H9 (cell line): Measurements from ENCODE around the gene PTPRN2. TPM values are rescaled to one million over a fixed set of nuclear protein-coding genes. Genes with fewer than 3 reads are reported as not detected.

Source experiments
- DNase-seq: peaks from one replicate; pipeline ENCODE4 v3.0.0-alpha.2; 2017
- H2AFZ ChIP-seq: one replicate; pipeline ENCODE4 v1.6.1; 2013; ENCODE audit warnings: mild to moderate bottlenecking, low read length, control low read depth, moderate library complexity
- H2AK5ac ChIP-seq: 2 replicates; pipeline ENCODE4 v1.6.1; 2013; ENCODE audit warnings: low read length, control low read depth, mixed read lengths; ENCODE audit not compliant: insufficient read length
- H2BK120ac ChIP-seq: one replicate; pipeline ENCODE4 v1.6.1; 2013; ENCODE audit warnings: low read depth, mild to moderate bottlenecking, low read length, control low read depth, inconsistent platforms; ENCODE audit not compliant: poor library complexity, severe bottlenecking
- H2BK12ac ChIP-seq: 2 replicates; pipeline ENCODE4 v1.6.1; 2013; ENCODE audit warnings: low read length, control low read depth, mixed read lengths, low read depth; ENCODE audit not compliant: insufficient read length
- H2BK15ac ChIP-seq: 2 replicates; pipeline ENCODE4 v1.6.1; 2013; ENCODE audit warnings: low read depth, low read length, control low read depth
- H2BK20ac ChIP-seq: one replicate; pipeline ENCODE4 v1.6.1; 2013; ENCODE audit warnings: low read depth, mild to moderate bottlenecking, low read length, control low read depth, inconsistent platforms; ENCODE audit not compliant: poor library complexity, severe bottlenecking
- H2BK5ac ChIP-seq: 2 replicates; pipeline ENCODE4 v1.6.1; 2013; ENCODE audit warnings: low read length, control low read depth, mixed read lengths; ENCODE audit not compliant: insufficient read length
- H3K14ac ChIP-seq: 2 replicates; pipeline ENCODE4 v1.6.1; 2013; ENCODE audit warnings: low read length, control low read depth; ENCODE audit not compliant: insufficient read depth
- H3K18ac ChIP-seq: 2 replicates; pipeline ENCODE4 v1.6.1; 2013; ENCODE audit warnings: low read depth, mild to moderate bottlenecking, mixed read lengths, low read length, control low read depth; ENCODE audit not compliant: insufficient read length
- H3K23ac ChIP-seq: 2 replicates; pipeline ENCODE4 v1.6.1; 2013; ENCODE audit warnings: low read length, control low read depth, mixed read lengths, low read depth; ENCODE audit not compliant: insufficient read length
- H3K23me2 ChIP-seq: 2 replicates; pipeline ENCODE4 v1.6.1; 2013; ENCODE audit warnings: low read depth, mild to moderate bottlenecking, mixed read lengths, low read length, control low read depth; ENCODE audit not compliant: insufficient read length, poor library complexity, severe bottlenecking
- H3K27ac ChIP-seq: 2 replicates; pipeline ENCODE4 v1.5.1; 2013; ENCODE audit warnings: low read length, control low read depth, mixed read lengths, low read depth; ENCODE audit not compliant: insufficient read length
- H3K27me3 ChIP-seq: 2 replicates; pipeline ENCODE4 v1.6.1; 2013; ENCODE audit warnings: low read length, control low read depth, inconsistent platforms; ENCODE audit not compliant: insufficient read depth
- H3K4ac ChIP-seq: 2 replicates; pipeline ENCODE4 v1.6.1; 2013; ENCODE audit warnings: low read depth, mild to moderate bottlenecking, control low read depth, inconsistent platforms, low read length, moderate library complexity
- H3K4me1 ChIP-seq: 2 replicates; pipeline ENCODE4 v1.6.1; 2013; ENCODE audit warnings: low read length, control low read depth, inconsistent platforms; ENCODE audit not compliant: insufficient read depth
- H3K4me2 ChIP-seq: 2 replicates; pipeline ENCODE4 v1.6.1; 2013; ENCODE audit warnings: low read length, control low read depth, mixed read lengths; ENCODE audit not compliant: insufficient read length, insufficient read depth
- H3K56ac ChIP-seq: 2 replicates; pipeline ENCODE4 v1.6.1; 2013; ENCODE audit warnings: low read depth, mild to moderate bottlenecking, mixed read lengths, low read length, control low read depth; ENCODE audit not compliant: insufficient read length
- H3K79me1 ChIP-seq: 2 replicates; pipeline ENCODE4 v1.6.1; 2013; ENCODE audit warnings: low read depth, mild to moderate bottlenecking, moderate library complexity, low read length, control low read depth, inconsistent platforms; ENCODE audit not compliant: insufficient read depth, poor library complexity, severe bottlenecking
- H3K79me2 ChIP-seq: 2 replicates; pipeline ENCODE4 v1.6.1; 2013; ENCODE audit warnings: low read length, control low read depth, inconsistent platforms; ENCODE audit not compliant: insufficient read depth
- H3K9ac ChIP-seq: 2 replicates; pipeline ENCODE4 v1.6.1; 2013; ENCODE audit warnings: low read length, control low read depth, mixed read lengths; ENCODE audit not compliant: insufficient read length; ENCODE audit errors: extremely low read depth
- H3K9me3 ChIP-seq: one replicate; pipeline ENCODE4 v1.6.1; 2013; ENCODE audit warnings: low read depth, low read length, inconsistent platforms; ENCODE audit not compliant: control insufficient read depth
- H3T11ph ChIP-seq: one replicate; pipeline ENCODE4 v1.6.1; 2013; ENCODE audit warnings: mild to moderate bottlenecking, low read length, control low read depth, inconsistent platforms
- H4K20me1 ChIP-seq: one replicate; pipeline ENCODE4 v1.6.1; 2013; ENCODE audit not compliant: control insufficient read depth, insufficient read length, insufficient read depth
- H4K5ac ChIP-seq: 2 replicates; pipeline ENCODE4 v1.6.1; 2013; ENCODE audit warnings: low read depth, mild to moderate bottlenecking, mixed read lengths, low read length, control low read depth; ENCODE audit not compliant: insufficient read length
- H4K8ac ChIP-seq: replicated peaks from 2 replicates; pipeline ENCODE4 v1.6.1; 2013; ENCODE audit warnings: low read length, control low read depth, mixed read lengths, low read depth; ENCODE audit not compliant: insufficient read length
- H4K91ac ChIP-seq: 2 replicates; pipeline ENCODE4 v1.6.1; 2013; ENCODE audit warnings: low read depth, mild to moderate bottlenecking, moderate library complexity, mixed read lengths, low read length, control low read depth; ENCODE audit not compliant: insufficient read length
- H3K27ac Mint-ChIP-seq, 3 experiments: 2 replicates in 2 of 3; 3 replicates in 1 of 3; pipeline ENCODE4 v1.8.0; 2020 to 2021; ENCODE audit warnings: mixed read lengths in 3 of 3, mild to moderate bottlenecking in 1 of 3, moderate library complexity in 1 of 3
- H3K27me3 Mint-ChIP-seq: 2 replicates; pipeline ENCODE4 v1.8.0; 2021; ENCODE audit warnings: low read depth, mild to moderate bottlenecking, moderate library complexity, mixed read lengths
- H3K36me3 Mint-ChIP-seq, 3 experiments: 2 replicates in 2 of 3; 3 replicates in 1 of 3; pipeline ENCODE4 v1.8.0; 2020 to 2021; ENCODE audit warnings: low read depth in 3 of 3, mixed read lengths in 3 of 3; ENCODE audit not compliant: insufficient read depth in 1 of 3
- H3K4me1 Mint-ChIP-seq, 2 experiments: 2 replicates each; pipeline ENCODE4 v1.8.0; 2020; ENCODE audit warnings: mixed read lengths in 2 of 2
- H3K4me3 Mint-ChIP-seq, 2 experiments: 2 replicates in 1 of 2; 3 replicates in 1 of 2; pipeline ENCODE4 v1.8.0; 2020 to 2021; ENCODE audit warnings: mild to moderate bottlenecking in 2 of 2, mixed read lengths in 2 of 2, moderate library complexity in 1 of 2
- H3K9me3 Mint-ChIP-seq, 2 experiments: 2 replicates in 1 of 2; 3 replicates in 1 of 2; pipeline ENCODE4 v1.8.0; 2020; ENCODE audit warnings: mild to moderate bottlenecking in 2 of 2, mixed read lengths in 2 of 2, moderate library complexity in 1 of 2
- CTCF ChIP-seq: fragments of 200-600 bp; sonication (generic); conservative IDR thresholded peaks from 3 replicates; pipeline ENCODE4 v1.8.0; 2021; ENCODE audit warnings: antibody characterized with exemption, mild to moderate bottlenecking
- WGBS: extraction: QIAGEN DNeasy Blood & Tissue Kit; methylation state at CpG from one replicate; pipeline ENCODE4 v1.1.7; 2013; ENCODE audit warnings: missing lambda C conversion rate, low lambda C conversion rate, mixed read lengths; ENCODE audit not compliant: insufficient read length; ENCODE audit errors: extremely low coverage; 5-methylcytosine and 5-hydroxymethylcytosine counted together
- total RNA-seq: library from RNA; stranded (reverse); gene quantifications from 2 replicates; pipeline ENCODE4 v1.2.1, GENCODE V29; 2021

Gene PTPRN2
- total RNA-seq, 1 experiment from 2014 or later: 5.2 TPM

GRCh38 chr7:158458716-158459282, 128.8 kb downstream of the PTPRN2 start:
- H3K79me2 ChIP-seq: no peaks in the 10 kb centered on the region
- no peak overlapping the region for H4K8ac ChIP-seq
- H3K4ac ChIP-seq: no peak overlapping the region
- no peak for TF ChIP-seq CTCF
- no peak overlapping the region for H2AK5ac ChIP-seq
- H3K27me3 ChIP-seq: no peaks in the 10 kb centered on the region
- Mint-ChIP-seq H3K36me3 (peaks cover 1 to 23% (median 3%) of the 10 kb centered on the region in 3 experiments; a peak in 5 of 7 replicates), H3K4me3 (no peak overlapping the region), H3K9me3 (peaks cover 16% of the 10 kb centered on the region in 2 experiments; a peak in 4 of 5 replicates), H3K4me1 (peaks cover 7 to 10% of the 10 kb centered on the region in 2 experiments), H3K27ac (no peak overlapping the region), H3K27me3 (peaks cover 23% of the 10 kb centered on the region)
- H3T11ph ChIP-seq: no peak overlapping the region
- no peak overlapping the region for H3K18ac ChIP-seq
- no peak overlapping the region for H2AFZ ChIP-seq
- H3K27ac ChIP-seq: no peak overlapping the region
- H3K4me1 ChIP-seq: no peaks in the 10 kb centered on the region
- H3K56ac ChIP-seq: no peak overlapping the region
- H3K79me1 ChIP-seq: no peaks in the 10 kb centered on the region
- H4K5ac ChIP-seq: no peak overlapping the region
- WGBS: no CpG with 5 or more reads among the region's 13 CpGs
- H2BK15ac ChIP-seq: no peak overlapping the region
- no peak for DNase-seq
- no peaks in the 10 kb centered on the region for H4K20me1 ChIP-seq
- no peak overlapping the region for H2BK120ac ChIP-seq
- no peaks in the 10 kb centered on the region for H3K23me2 ChIP-seq
- H3K4me2 ChIP-seq: no peak overlapping the region
- H4K91ac ChIP-seq: no peak overlapping the region
- no peak overlapping the region for H2BK12ac ChIP-seq
- no peak overlapping the region for H3K23ac ChIP-seq
- H3K9me3 ChIP-seq: no peaks in the 10 kb centered on the region
- no peak overlapping the region for H2BK5ac ChIP-seq
- no peak overlapping the region for H3K9ac ChIP-seq
- no peak overlapping the region for H3K14ac ChIP-seq
- H2BK20ac ChIP-seq: no peak overlapping the region
